ENCODE measurements around the gene MYOC.

The MYOC gene

DNA sequence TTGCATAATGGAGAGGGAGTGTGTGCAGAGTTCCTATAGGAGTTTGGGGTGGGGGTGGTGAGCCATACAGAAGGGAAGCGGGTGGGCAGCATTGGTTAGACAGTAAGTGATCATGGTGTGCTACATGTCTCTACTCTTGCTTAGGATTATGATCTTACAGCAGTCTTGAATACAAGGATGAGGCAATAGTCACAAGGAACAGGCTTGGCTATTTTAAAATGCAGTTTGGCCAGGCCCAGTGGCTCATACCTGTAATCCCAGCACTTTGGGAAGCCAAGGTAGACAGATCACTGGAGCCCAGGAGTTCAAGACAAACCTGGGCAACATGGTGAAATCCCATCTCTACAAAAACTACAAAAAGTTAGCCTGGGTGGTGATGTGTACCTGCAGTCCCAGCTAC, 12.3 kb downstream of the MYOC start:
- Histone ChIP-seq H4K5ac (ENCODE audit: low read length) (no peak overlapping the region), H3K79me1 (ENCODE audit: low read length) (no peaks in the 10 kb centered on the region), H3K27ac (ENCODE audit: low read depth, low read length) (no peak overlapping the region), H2BK5ac (ENCODE audit: low read length) (no peak overlapping the region), H3K27me3 (ENCODE audit: insufficient read depth, low read length, poor library complexity) (no peaks in the 10 kb centered on the region), H3K4ac (ENCODE audit: low read depth, low read length) (no peak overlapping the region), H2AK5ac (ENCODE audit: low read length) (no peak overlapping the region), H2BK15ac (replicated peaks; ENCODE audit: low read depth) (no peak overlapping the region), H3K23ac (ENCODE audit: low read length) (no peak overlapping the region), H4K8ac (ENCODE audit: low read depth, low read length) (no peak overlapping the region), H2BK120ac (ENCODE audit: low read depth, low read length) (no peak overlapping the region), H3K4me3 (ENCODE audit: low read length) (no peak overlapping the region), H3K79me2 (ENCODE audit: control insufficient read depth, insufficient read depth, low read length) (no peaks in the 10 kb centered on the region), H3K18ac (ENCODE audit: low read length) (no peak overlapping the region), H3K36me3 (ENCODE audit: control insufficient read depth, insufficient read depth, low read length) (no peaks in the 10 kb centered on the region), H3K4me1 (ENCODE audit: control insufficient read depth, low read depth, low read length) (no peaks in the 10 kb centered on the region), H3K9ac (ENCODE audit: low read length) (no peak overlapping the region), H3K4me2 (ENCODE audit: low read length) (no peak overlapping the region), H3K56ac (ENCODE audit: low read length) (no peak overlapping the region)
- no peak for DNase-seq
- no CpG with 5 or more reads among the region's 1 CpG for WGBS (ENCODE audit: extremely low coverage, insufficient coverage, low lambda C conversion rate)

DNA sequence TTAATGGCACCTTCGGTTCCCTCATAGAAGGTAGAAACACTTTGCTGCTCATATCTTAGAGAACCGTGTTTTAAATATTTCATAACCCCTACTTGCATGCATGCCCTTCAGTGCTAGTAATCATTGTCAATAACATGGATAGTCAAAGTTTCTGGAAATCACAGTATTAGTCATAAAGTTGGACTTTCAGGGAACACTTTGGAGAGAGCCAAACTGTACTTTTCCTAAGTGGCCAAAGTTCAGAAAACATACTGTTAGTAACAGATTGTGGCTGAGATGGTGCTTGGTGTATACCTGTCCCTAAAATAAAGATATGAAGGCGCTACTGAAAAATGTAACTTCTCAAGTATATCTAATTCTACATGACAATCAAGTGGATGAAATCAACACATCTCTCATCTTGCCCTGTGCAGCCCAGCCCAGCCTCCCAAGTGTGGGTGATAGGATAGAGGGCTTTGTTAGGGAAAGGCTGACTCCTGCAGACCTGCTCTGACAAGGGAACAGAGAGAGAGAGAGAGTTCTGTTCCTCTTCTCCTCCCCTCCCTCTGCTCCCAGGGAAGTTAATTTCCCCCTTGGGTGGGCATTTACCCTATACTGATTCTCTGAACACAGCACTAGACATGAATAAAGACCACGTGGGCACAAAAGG, 14.4 kb downstream of the MYOC start:
- Histone ChIP-seq H3K4ac (ENCODE audit: low read depth, low read length) (no peak overlapping the region), H3K9ac (ENCODE audit: low read length) (no peak overlapping the region), H3K56ac (ENCODE audit: low read length) (no peak overlapping the region), H3K79me1 (ENCODE audit: low read length) (no peaks in the 10 kb centered on the region), H3K4me1 (ENCODE audit: control insufficient read depth, low read depth, low read length) (no peaks in the 10 kb centered on the region), H2BK5ac (ENCODE audit: low read length) (no peak overlapping the region), H3K23ac (ENCODE audit: low read length) (no peak overlapping the region), H3K4me2 (ENCODE audit: low read length) (no peak overlapping the region), H3K27ac (ENCODE audit: low read depth, low read length) (no peak overlapping the region), H2AK5ac (ENCODE audit: low read length) (no peak overlapping the region), H3K27me3 (ENCODE audit: insufficient read depth, low read length, poor library complexity) (no peaks in the 10 kb centered on the region), H2BK15ac (replicated peaks; ENCODE audit: low read depth) (no peak overlapping the region), H4K8ac (ENCODE audit: low read depth, low read length) (no peak overlapping the region), H3K4me3 (ENCODE audit: low read length) (no peak overlapping the region), H3K36me3 (ENCODE audit: control insufficient read depth, insufficient read depth, low read length) (no peaks in the 10 kb centered on the region), H2BK120ac (ENCODE audit: low read depth, low read length) (no peak overlapping the region), H3K79me2 (ENCODE audit: control insufficient read depth, insufficient read depth, low read length) (no peaks in the 10 kb centered on the region), H4K5ac (ENCODE audit: low read length) (no peak overlapping the region), H3K18ac (ENCODE audit: low read length) (no peak overlapping the region)
- no peak for DNase-seq
- no CpG with 5 or more reads among the region's 4 CpGs for WGBS (ENCODE audit: extremely low coverage, insufficient coverage, low lambda C conversion rate)

DNA sequence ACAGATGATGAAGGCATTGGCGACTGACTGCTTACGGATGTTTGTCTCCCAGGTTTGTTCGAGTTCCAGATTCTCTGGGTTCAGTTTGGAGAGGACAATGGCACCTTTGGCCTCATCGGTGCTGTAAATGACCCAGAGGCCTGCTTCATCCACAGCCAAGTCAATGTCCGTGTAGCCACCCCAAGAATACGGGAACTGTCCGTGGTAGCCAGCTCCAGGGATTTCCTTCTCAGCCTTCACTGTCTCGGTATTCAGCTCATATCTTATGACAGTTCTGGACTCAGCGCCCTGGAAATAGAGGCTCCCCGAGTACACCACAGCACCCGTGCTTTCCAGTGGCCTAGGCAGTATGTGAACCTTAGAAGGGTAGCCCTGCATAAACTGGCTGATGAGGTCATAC, 16.3 kb downstream of the MYOC start:
- Histone ChIP-seq H2BK120ac (ENCODE audit: low read depth, low read length) (no peak overlapping the region), H2AK5ac (ENCODE audit: low read length) (no peak overlapping the region), H3K23ac (ENCODE audit: low read length) (no peak overlapping the region), H2BK15ac (replicated peaks; ENCODE audit: low read depth) (no peak overlapping the region), H4K8ac (ENCODE audit: low read depth, low read length) (no peak overlapping the region), H3K4me1 (ENCODE audit: control insufficient read depth, low read depth, low read length) (no peaks in the 10 kb centered on the region), H3K4me2 (ENCODE audit: low read length) (no peak overlapping the region), H3K36me3 (ENCODE audit: control insufficient read depth, insufficient read depth, low read length) (no peaks in the 10 kb centered on the region), H3K27me3 (ENCODE audit: insufficient read depth, low read length, poor library complexity) (no peaks in the 10 kb centered on the region), H4K5ac (ENCODE audit: low read length) (no peak overlapping the region), H3K4me3 (ENCODE audit: low read length) (no peak overlapping the region), H3K56ac (ENCODE audit: low read length) (no peak overlapping the region), H3K27ac (ENCODE audit: low read depth, low read length) (no peak overlapping the region), H3K4ac (ENCODE audit: low read depth, low read length) (no peak overlapping the region), H3K79me2 (ENCODE audit: control insufficient read depth, insufficient read depth, low read length) (no peaks in the 10 kb centered on the region), H2BK5ac (ENCODE audit: low read length) (no peak overlapping the region), H3K18ac (ENCODE audit: low read length) (no peak overlapping the region), H3K9ac (ENCODE audit: low read length) (no peak overlapping the region), H3K79me1 (ENCODE audit: low read length) (no peaks in the 10 kb centered on the region)
- no CpG with 5 or more reads among the region's 11 CpGs for WGBS (ENCODE audit: extremely low coverage, insufficient coverage, low lambda C conversion rate)
- DNase-seq: no peak

DNA sequence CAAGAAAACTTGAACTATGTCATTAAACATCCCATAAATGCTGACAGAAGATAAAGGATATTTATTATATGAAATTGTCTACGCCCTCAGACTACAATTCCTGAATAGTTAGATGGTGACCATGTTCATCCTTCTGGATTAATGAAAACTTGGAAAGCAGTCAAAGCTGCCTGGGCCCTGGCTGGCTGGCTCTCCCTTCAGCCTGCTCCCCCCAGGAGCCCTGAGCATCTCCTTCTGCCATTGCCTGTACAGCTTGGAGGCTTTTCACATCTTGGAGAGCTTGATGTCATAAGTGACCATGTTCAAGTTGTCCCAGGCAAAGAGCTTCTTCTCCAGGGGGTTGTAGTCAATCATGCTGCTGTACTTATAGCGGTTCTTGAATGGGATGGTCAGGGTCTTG, 16.8 kb downstream of the MYOC start:
- no peak for DNase-seq

DNA sequence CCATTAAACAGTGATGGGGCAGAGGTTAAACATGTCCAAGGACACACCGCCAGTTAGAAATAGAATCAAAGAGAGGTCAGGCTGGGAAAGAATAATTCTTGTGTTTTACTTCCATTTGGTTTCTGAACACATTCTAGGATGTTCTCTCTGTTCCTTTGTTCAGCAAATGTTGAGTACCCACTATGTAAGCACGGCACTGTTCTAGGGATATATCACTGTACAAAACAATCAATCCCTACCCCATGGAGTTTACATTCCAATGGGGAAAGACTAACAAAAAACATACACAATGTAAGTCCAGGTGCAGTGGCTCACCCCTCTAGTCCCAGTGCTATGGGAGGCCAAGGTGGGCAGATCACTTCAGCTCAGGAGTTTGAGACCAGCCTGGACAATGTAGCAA, 24.3 kb downstream of the MYOC start:
- Histone ChIP-seq H3K79me2 (ENCODE audit: control insufficient read depth, insufficient read depth, low read length) (no peaks in the 10 kb centered on the region), H3K9ac (ENCODE audit: low read length) (no peak overlapping the region), H3K4me2 (ENCODE audit: low read length) (no peak overlapping the region), H2AK5ac (ENCODE audit: low read length) (no peak overlapping the region), H2BK120ac (ENCODE audit: low read depth, low read length) (no peak overlapping the region), H4K5ac (ENCODE audit: low read length) (no peak overlapping the region), H3K4me3 (ENCODE audit: low read length) (no peak overlapping the region), H3K23ac (ENCODE audit: low read length) (no peak overlapping the region), H3K18ac (ENCODE audit: low read length) (no peak overlapping the region), H2BK5ac (ENCODE audit: low read length) (no peak overlapping the region), H2BK15ac (replicated peaks; ENCODE audit: low read depth) (no peak overlapping the region), H3K4me1 (ENCODE audit: control insufficient read depth, low read depth, low read length) (no peaks in the 10 kb centered on the region), H3K79me1 (ENCODE audit: low read length) (no peaks in the 10 kb centered on the region), H3K56ac (ENCODE audit: low read length) (no peak overlapping the region), H3K27me3 (ENCODE audit: insufficient read depth, low read length, poor library complexity) (no peaks in the 10 kb centered on the region), H4K8ac (ENCODE audit: low read depth, low read length) (no peak overlapping the region), H3K4ac (ENCODE audit: low read depth, low read length) (no peak overlapping the region), H3K36me3 (ENCODE audit: control insufficient read depth, insufficient read depth, low read length) (no peaks in the 10 kb centered on the region), H3K27ac (ENCODE audit: low read depth, low read length) (no peak overlapping the region)
- DNase-seq: no peak
- WGBS (ENCODE audit: extremely low coverage, insufficient coverage, low lambda C conversion rate): no CpG with 5 or more reads among the region's 2 CpGs

More for the DNA sequence above, 16.8 kb downstream of the MYOC start:
- no peak overlapping the region for H4K8ac ChIP-seq (ENCODE audit: low read depth, low read length)
- no peaks in the 10 kb centered on the region for H3K79me2 ChIP-seq (ENCODE audit: control insufficient read depth, insufficient read depth, low read length)
- no peaks in the 10 kb centered on the region for H3K4me1 ChIP-seq (ENCODE audit: control insufficient read depth, low read depth, low read length)
- H2AK5ac ChIP-seq (ENCODE audit: low read length): no peak overlapping the region
- no peak overlapping the region for H2BK120ac ChIP-seq (ENCODE audit: low read depth, low read length)
- no CpG with 5 or more reads among the region's 2 CpGs for WGBS (ENCODE audit: extremely low coverage, insufficient coverage, low lambda C conversion rate)
- H3K4me2 ChIP-seq (ENCODE audit: low read length): no peak overlapping the region
- no peak overlapping the region for H3K23ac ChIP-seq (ENCODE audit: low read length)
- no peak overlapping the region for H3K27ac ChIP-seq (ENCODE audit: low read depth, low read length)
- no peak overlapping the region for H3K4ac ChIP-seq (ENCODE audit: low read depth, low read length)
- H4K5ac ChIP-seq (ENCODE audit: low read length): no peak overlapping the region
- no peak overlapping the region for H2BK5ac ChIP-seq (ENCODE audit: low read length)
- H3K56ac ChIP-seq (ENCODE audit: low read length): no peak overlapping the region
- H3K36me3 ChIP-seq (ENCODE audit: control insufficient read depth, insufficient read depth, low read length): no peaks in the 10 kb centered on the region
- no peaks in the 10 kb centered on the region for H3K79me1 ChIP-seq (ENCODE audit: low read length)
- H2BK15ac ChIP-seq (replicated peaks; ENCODE audit: low read depth): no peak overlapping the region
- H3K27me3 ChIP-seq (ENCODE audit: insufficient read depth, low read length, poor library complexity): no peaks in the 10 kb centered on the region
- H3K18ac ChIP-seq (ENCODE audit: low read length): no peak overlapping the region
- no peak overlapping the region for H3K9ac ChIP-seq (ENCODE audit: low read length)
- H3K4me3 ChIP-seq (ENCODE audit: low read length): no peak overlapping the region

DNA sequence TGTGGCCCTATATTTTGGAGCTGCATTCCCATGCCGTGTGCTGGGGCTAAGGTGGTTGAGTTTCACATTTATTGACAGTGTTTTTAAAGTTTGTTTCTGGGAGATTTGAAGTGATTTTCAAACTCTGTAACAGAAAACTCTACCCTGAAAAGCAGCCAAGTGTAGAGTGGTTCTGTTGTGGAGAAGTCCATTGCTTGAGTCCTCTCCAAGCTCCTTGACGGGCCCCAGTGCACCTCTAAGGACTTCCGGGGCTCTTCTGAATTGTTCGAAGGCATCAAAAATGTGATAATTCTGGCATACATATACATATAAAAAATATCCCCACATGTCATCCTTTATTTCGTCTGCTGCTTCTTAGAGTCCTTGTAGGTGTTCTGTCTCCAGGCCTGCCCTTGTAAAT, 25.5 kb downstream of the MYOC start:
- DNase-seq: no peak
- H3K79me1 ChIP-seq (ENCODE audit: low read length): no peaks in the 10 kb centered on the region
- no peak overlapping the region for H3K9ac ChIP-seq (ENCODE audit: low read length)
- no peaks in the 10 kb centered on the region for H3K27me3 ChIP-seq (ENCODE audit: insufficient read depth, low read length, poor library complexity)
- H2AK5ac ChIP-seq (ENCODE audit: low read length): no peak overlapping the region
- no peak overlapping the region for H2BK15ac ChIP-seq (replicated peaks; ENCODE audit: low read depth)
- no peak overlapping the region for H3K18ac ChIP-seq (ENCODE audit: low read length)
- no peaks in the 10 kb centered on the region for H3K79me2 ChIP-seq (ENCODE audit: control insufficient read depth, insufficient read depth, low read length)
- no CpG with 5 or more reads among the region's 5 CpGs for WGBS (ENCODE audit: extremely low coverage, insufficient coverage, low lambda C conversion rate)
- no peak overlapping the region for H4K8ac ChIP-seq (ENCODE audit: low read depth, low read length)
- no peaks in the 10 kb centered on the region for H3K4me1 ChIP-seq (ENCODE audit: control insufficient read depth, low read depth, low read length)
- no peak overlapping the region for H4K5ac ChIP-seq (ENCODE audit: low read length)
- H3K4ac ChIP-seq (ENCODE audit: low read depth, low read length): no peak overlapping the region
- no peak overlapping the region for H3K27ac ChIP-seq (ENCODE audit: low read depth, low read length)
- H3K56ac ChIP-seq (ENCODE audit: low read length): no peak overlapping the region
- H3K4me2 ChIP-seq (ENCODE audit: low read length): no peak overlapping the region
- H3K4me3 ChIP-seq (ENCODE audit: low read length): no peak overlapping the region
- H2BK120ac ChIP-seq (ENCODE audit: low read depth, low read length): no peak overlapping the region
- H3K36me3 ChIP-seq (ENCODE audit: control insufficient read depth, insufficient read depth, low read length): no peaks in the 10 kb centered on the region
- no peak overlapping the region for H2BK5ac ChIP-seq (ENCODE audit: low read length)
- H3K23ac ChIP-seq (ENCODE audit: low read length): no peak overlapping the region

All from mesendoderm (in vitro differentiated cells).